CD4-positive, alpha-beta T cell (primary cell): ENCODE results near the gene CAMSAP1. TPM values are rescaled to one million over a fixed set of nuclear protein-coding genes. Genes with fewer than 3 reads are reported as not detected.

Source experiments
- ATAC-seq: fragments of 200-7000 bp; cut with Tn5 transposase; one replicate; pipeline ENCODE4 v1.10.0; 2022; ENCODE audit warnings: mild to moderate bottlenecking; ENCODE audit not compliant: poor library complexity
- CTCF ChIA-PET: fragments of 350-600 bp; sonication (Branson Sonifier 250); formaldehyde crosslinking; loops from one replicate; lab custom pipeline; 2021; ENCODE audit warnings: antibody characterized with exemption, inconsistent platforms; lab: Charles Lee
- POLR2A ChIA-PET: fragments of 350-600 bp; sonication (Branson Sonifier 250); formaldehyde crosslinking; loops from one replicate; lab custom pipeline; 2021; ENCODE audit warnings: antibody characterized with exemption, inconsistent platforms; lab: Charles Lee
- DNase-seq, 14 experiments: peaks; one replicate each; pipeline ENCODE4 v3.0.0-alpha.2; 2013 to 2020; ENCODE audit warnings: mixed read lengths in 2 of 14
- H3K27ac ChIP-seq, 2 donors: one replicate each; pipeline versions ENCODE4 v1.5.1 to v1.7.0; 2013; ENCODE audit warnings: low read length in 2 of 2, low read depth in 1 of 2, mild to moderate bottlenecking in 1 of 2
- H3K27me3 ChIP-seq, 2 experiments: 1 replicate in 1 of 2; 2 replicates in 1 of 2; pipeline versions ENCODE4 v1.6.1 to v1.7.0; 2013; ENCODE audit warnings: low read length in 2 of 2, control low read depth in 1 of 2, mild to moderate bottlenecking in 1 of 2, moderate library complexity in 1 of 2; ENCODE audit not compliant: insufficient read depth in 2 of 2, control insufficient read depth in 1 of 2
- H3K36me3 ChIP-seq: one replicate; pipeline ENCODE4 v1.6.1; 2013; ENCODE audit warnings: low read length, control low read depth; ENCODE audit not compliant: insufficient read depth
- H3K4me1 ChIP-seq: one replicate; pipeline ENCODE4 v1.6.1; 2013; ENCODE audit warnings: low read length, control low read depth; ENCODE audit not compliant: insufficient read depth
- H3K4me3 ChIP-seq: one replicate; pipeline ENCODE4 v1.5.1; 2013; ENCODE audit warnings: mild to moderate bottlenecking, low read length, moderate library complexity
- H3K9me3 ChIP-seq, 2 experiments: 1 replicate in 1 of 2; 2 replicates in 1 of 2; pipeline versions ENCODE4 v1.6.1 to v1.7.0; 2013; ENCODE audit warnings: low read length in 2 of 2, mild to moderate bottlenecking in 2 of 2, control low read depth in 1 of 2, moderate library complexity in 1 of 2; ENCODE audit not compliant: control insufficient read depth in 1 of 2, insufficient read depth in 1 of 2
- H3K27ac Mint-ChIP-seq: one replicate; pipeline ENCODE4 v1.8.0; 2020; ENCODE audit warnings: mixed read lengths
- H3K27me3 Mint-ChIP-seq: one replicate; pipeline ENCODE4 v1.8.0; 2021; ENCODE audit warnings: mixed read lengths
- H3K36me3 Mint-ChIP-seq: one replicate; pipeline ENCODE4 v1.8.0; 2021; ENCODE audit warnings: low read depth, mixed read lengths
- H3K4me1 Mint-ChIP-seq: one replicate; pipeline ENCODE4 v1.8.0; 2021; ENCODE audit warnings: low read depth, mixed read lengths
- H3K4me3 Mint-ChIP-seq: one replicate; pipeline ENCODE4 v1.8.0; 2020; ENCODE audit warnings: mild to moderate bottlenecking, mixed read lengths
- H3K9me3 Mint-ChIP-seq: one replicate; pipeline ENCODE4 v1.8.0; 2020; ENCODE audit warnings: mixed read lengths
- intact Hi-C, 2 experiments: fragments of 100-400 bp; cut with DNase I in 1 of 2; cut with micrococcal nuclease in 1 of 2; formaldehyde crosslinking; loops; one replicate each; pipeline versions ENCODE4 v1.15.1 to v1.9.0; 2023 to 2025; cut with DNase I, micrococcal nuclease
- polyA plus RNA-seq, 2 donors: library from polyadenylated mRNA; unstranded; fragments of 120-200 nt; gene quantifications; one replicate each; pipeline ENCODE4 v1.2.1, GENCODE V29; 2013
- total RNA-seq, 174 experiments: library from RNA in 2 of 174; stranded (reverse) in 2 of 174; gene quantifications; one replicate each; pipeline ENCODE4 v1.2.3 and lab custom pipeline; 2021 to 2026
- TF ChIP-seq, protein P1 (sequence below): fragments of 200-600 bp; IDR thresholded peaks from one replicate; pipeline ENCODE4 v1.8.0; 2022; ENCODE audit warnings: antibody characterized with exemption, mild to moderate bottlenecking

The CAMSAP1 gene
- total RNA-seq (10 to 100 TPM; 16.8 to 18.2 TPM), total RNA-seq (lab: John Stamatoyannopoulos, UW) (44.4 to 164 (median 105) reads per million in 172 experiments)
- polyA plus RNA-seq (2013, experiment 1 of 2), result 10.4 TPM
- polyA plus RNA-seq (2013, experiment 2 of 2), result 12.2 TPM

GRCh38 chr9:135907431-135908092 is at the start of gene CAMSAP1:
CAMSAP1 (minus strand) TSS chr9:135907546; CDS start chr9:135907159, 387 bp downstream.
- Mint-ChIP-seq H3K4me1 (peaks cover 57% of the 10 kb centered on the region), H3K27me3 (no peaks in the 10 kb centered on the region), H3K9me3 (peaks cover 4% of the 10 kb centered on the region), H3K27ac (peak within 1 kb of the TSS; percentile 78), H3K4me3 (peak within 1 kb of the TSS; percentile 94), H3K36me3 (peaks cover 42% of the 10 kb centered on the region)
- TF ChIP-seq, protein P1, sequence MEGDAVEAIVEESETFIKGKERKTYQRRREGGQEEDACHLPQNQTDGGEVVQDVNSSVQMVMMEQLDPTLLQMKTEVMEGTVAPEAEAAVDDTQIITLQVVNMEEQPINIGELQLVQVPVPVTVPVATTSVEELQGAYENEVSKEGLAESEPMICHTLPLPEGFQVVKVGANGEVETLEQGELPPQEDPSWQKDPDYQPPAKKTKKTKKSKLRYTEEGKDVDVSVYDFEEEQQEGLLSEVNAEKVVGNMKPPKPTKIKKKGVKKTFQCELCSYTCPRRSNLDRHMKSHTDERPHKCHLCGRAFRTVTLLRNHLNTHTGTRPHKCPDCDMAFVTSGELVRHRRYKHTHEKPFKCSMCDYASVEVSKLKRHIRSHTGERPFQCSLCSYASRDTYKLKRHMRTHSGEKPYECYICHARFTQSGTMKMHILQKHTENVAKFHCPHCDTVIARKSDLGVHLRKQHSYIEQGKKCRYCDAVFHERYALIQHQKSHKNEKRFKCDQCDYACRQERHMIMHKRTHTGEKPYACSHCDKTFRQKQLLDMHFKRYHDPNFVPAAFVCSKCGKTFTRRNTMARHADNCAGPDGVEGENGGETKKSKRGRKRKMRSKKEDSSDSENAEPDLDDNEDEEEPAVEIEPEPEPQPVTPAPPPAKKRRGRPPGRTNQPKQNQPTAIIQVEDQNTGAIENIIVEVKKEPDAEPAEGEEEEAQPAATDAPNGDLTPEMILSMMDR, result no peak
- ChIA-PET POLR2A (interaction anchor here (0.6 to 1.8 kb wide), 7 partner anchors 9 to 192 kb away, joined by 3 to 7 read pairs (median 4); partner anchors contain the start of gene UBAC1), CTCF (interaction anchor here (0.7 kb wide), 1 partner anchor 60 kb away, joined by 4 read pairs; no protein-coding TSS in a partner anchor)
- Histone ChIP-seq H3K27ac (peak within 1 kb of the TSS in 1 of 2 donors; percentile 61), H3K4me3 (peak within 1 kb of the TSS; percentile 79), H3K27me3 (no peaks in the 10 kb centered on the region), H3K9me3 (peaks cover 0 to 2% of the 10 kb centered on the region in 2 experiments), H3K36me3 (peaks cover 8% of the 10 kb centered on the region), H3K4me1 (peaks cover 46% of the 10 kb centered on the region)
- DNase-seq (peak; percentile 89 to 99 (median 96)), ATAC-seq (peak; percentile 88)
- intact Hi-C loops, result loop anchor here (1.0 to 10.0 kb wide), 8 partner anchors 43 to 1843 kb away; partner anchors contain the start of genes TMEM250 (in 2 of the 2), UBAC1 (in 2 of the 2), BRD3 (in 1 of the 2) and DNLZ (in 1 of the 2)

DNA sequence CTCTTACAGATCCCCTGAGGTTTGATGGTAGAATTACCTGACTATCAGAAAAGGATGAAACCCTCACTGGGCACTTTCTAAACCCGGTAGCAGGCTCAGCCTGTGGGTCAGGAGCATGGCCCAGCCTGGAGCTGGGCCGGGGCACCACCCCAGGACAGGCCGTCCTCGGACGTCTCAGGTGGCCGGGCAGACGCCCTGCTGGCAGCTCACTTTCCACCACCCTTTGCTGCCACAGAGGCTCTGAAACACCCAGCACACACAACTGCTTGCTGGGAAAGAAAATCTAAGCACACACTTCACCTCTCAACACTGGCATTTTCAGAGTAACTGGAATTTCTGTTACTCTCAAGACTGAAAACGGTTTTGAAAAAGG is 49.4 kb upstream of the CAMSAP1 start:
- ChIA-PET CTCF (no interaction called here), POLR2A (no interaction called here)
- Mint-ChIP-seq H3K9me3 (no peaks in the 10 kb centered on the region), H3K4me3 (no peak overlapping the region), H3K4me1 (peaks cover 16% of the 10 kb centered on the region), H3K36me3 (peaks cover 31% of the 10 kb centered on the region), H3K27me3 (no peaks in the 10 kb centered on the region), H3K27ac (no peak overlapping the region)
- no peaks in the 10 kb centered on the region for H3K27me3 ChIP-seq
- H3K4me1 ChIP-seq, result peaks cover 25% of the 10 kb centered on the region
- no peak overlapping the region for H3K27ac ChIP-seq
- H3K9me3 ChIP-seq, result no peaks in the 10 kb centered on the region
- TF ChIP-seq, protein P1, result no peak
- no peak overlapping the region for H3K4me3 ChIP-seq
- DNase-seq, result no peak
- intact Hi-C loops, result no loop called here
- peaks cover 16% of the 10 kb centered on the region for H3K36me3 ChIP-seq
- ATAC-seq, result no peak

- ATAC-seq (no peak), DNase-seq (no peak)
- ChIA-PET CTCF (interaction anchor here (1.2 kb wide), 1 partner anchor 12 kb away, joined by 5 read pairs; no protein-coding TSS in a partner anchor), POLR2A (no interaction called here)
- Histone ChIP-seq H3K27ac (no peak overlapping the region), H3K4me1 (peaks cover 21% of the 10 kb centered on the region), H3K9me3 (no peaks in the 10 kb centered on the region), H3K27me3 (no peaks in the 10 kb centered on the region), H3K4me3 (no peak overlapping the region), H3K36me3 (peaks cover 17% of the 10 kb centered on the region)
- H3K9me3 Mint-ChIP-seq, result no peaks in the 10 kb centered on the region
- TF ChIP-seq, protein P1, result no peak
- intact Hi-C loops, result no loop called here
- H3K27me3 Mint-ChIP-seq, result no peaks in the 10 kb centered on the region
- no peak overlapping the region for H3K4me3 Mint-ChIP-seq
- peaks cover 11% of the 10 kb centered on the region for H3K4me1 Mint-ChIP-seq
- no peak overlapping the region for H3K27ac Mint-ChIP-seq
- peaks cover 31% of the 10 kb centered on the region for H3K36me3 Mint-ChIP-seq
Measured at GRCh38 chr9:135955934-135956801, 48.8 kb upstream of the CAMSAP1 start.
